Measurements from ENCODE around the gene PPP2R2D. TPM values are rescaled to one million over a fixed set of nuclear protein-coding genes. Genes with fewer than 3 reads are reported as not detected.

PPP2R2D gene
- total RNA-seq, 1 donor from 2014 or later = 34.2 TPM

GRCh38 chr10:131909014-131909808 lies 8.4 kb downstream of the PPP2R2D start:
- FAIRE-seq (no peak), DNase-seq (ENCODE audit: low read depth) (no peak)
- no peak for TF ChIP-seq CTCF (IDR thresholded peaks at IDR 0.05; ENCODE audit: insufficient read depth, low read length, severe bottlenecking)
- H3K36me3 ChIP-seq (ENCODE audit: control insufficient read depth, insufficient read depth, low read length) = peaks cover 6% of the 10 kb centered on the region
- H3K27me3 ChIP-seq (ENCODE audit: control insufficient read depth, insufficient read depth, low read length) = no peaks in the 10 kb centered on the region
- no peak overlapping the region for H3K4me3 ChIP-seq (ENCODE audit: low read depth, low read length)

- no peaks in the 10 kb centered on the region for H3K27me3 ChIP-seq (ENCODE audit: control insufficient read depth, insufficient read depth, low read length)
- no peak for DNase-seq (ENCODE audit: low read depth)
- TF ChIP-seq CTCF (IDR thresholded peaks at IDR 0.05; ENCODE audit: insufficient read depth, low read length, severe bottlenecking) = no peak
- no peak overlapping the region for H3K4me3 ChIP-seq (ENCODE audit: low read depth, low read length)
- FAIRE-seq = no peak
- peaks cover 6% of the 10 kb centered on the region for H3K36me3 ChIP-seq (ENCODE audit: control insufficient read depth, insufficient read depth, low read length)
Measured at GRCh38 chr10:131909929-131910328, 9.1 kb downstream of the PPP2R2D start.

GRCh38 chr10:131910663-131911314 lies 10.0 kb downstream of the PPP2R2D start:
- FAIRE-seq (no peak), DNase-seq (ENCODE audit: low read depth) (no peak)
- Histone ChIP-seq H3K4me3 (ENCODE audit: low read depth, low read length) (no peak overlapping the region), H3K27me3 (ENCODE audit: control insufficient read depth, insufficient read depth, low read length) (no peaks in the 10 kb centered on the region), H3K36me3 (ENCODE audit: control insufficient read depth, insufficient read depth, low read length) (peaks cover 3% of the 10 kb centered on the region)
- TF ChIP-seq CTCF (IDR thresholded peaks at IDR 0.05; ENCODE audit: insufficient read depth, low read length, severe bottlenecking) = no peak

GRCh38 chr10:131911451-131911850 lies 10.6 kb downstream of the PPP2R2D start:
- no peaks in the 10 kb centered on the region for H3K27me3 ChIP-seq (ENCODE audit: control insufficient read depth, insufficient read depth, low read length)
- FAIRE-seq = no peak
- no peak for TF ChIP-seq CTCF (IDR thresholded peaks at IDR 0.05; ENCODE audit: insufficient read depth, low read length, severe bottlenecking)
- peaks cover 2% of the 10 kb centered on the region for H3K36me3 ChIP-seq (ENCODE audit: control insufficient read depth, insufficient read depth, low read length)
- H3K4me3 ChIP-seq (ENCODE audit: low read depth, low read length) = no peak overlapping the region
- DNase-seq (ENCODE audit: low read depth) = no peak

- no peak for TF ChIP-seq CTCF (IDR thresholded peaks at IDR 0.05; ENCODE audit: insufficient read depth, low read length, severe bottlenecking)
- no peak for FAIRE-seq
- Histone ChIP-seq H3K4me3 (ENCODE audit: low read depth, low read length) (no peak overlapping the region), H3K27me3 (ENCODE audit: control insufficient read depth, insufficient read depth, low read length) (no peaks in the 10 kb centered on the region), H3K36me3 (ENCODE audit: control insufficient read depth, insufficient read depth, low read length) (peaks cover 2% of the 10 kb centered on the region)
- no peak for DNase-seq (ENCODE audit: low read depth)
Measured at GRCh38 chr10:131912620-131913019, 11.8 kb downstream of the PPP2R2D start.

Data from bronchial epithelial cell (primary cell).